SK-N-SH (cell line): ENCODE measurements around the gene FGD6.

Experiments
- CTCF ChIP-seq: fragments of 200-600 bp; sonication (generic); IDR thresholded peaks from 2 replicates; pipeline ENCODE4 v1.6.1; 2017; ENCODE audit warnings: antibody characterized with exemption, mild to moderate bottlenecking, moderate library complexity
- GABPA ChIP-seq: IDR thresholded peaks from 2 replicates; pipeline ENCODE4 v1.4.0; 2012; ENCODE audit warnings: low read depth, mild to moderate bottlenecking
- IRF3 ChIP-seq: fragments of 150-350 bp; IDR thresholded peaks from 2 replicates; pipeline ENCODE4 v1.6.1; 2016; ENCODE audit warnings: mild to moderate bottlenecking, low read depth, low read length
- JUND ChIP-seq: IDR thresholded peaks from 2 replicates; pipeline ENCODE4 v1.4.0; 2012
- POLR2AphosphoS5 ChIP-seq: IDR thresholded peaks from 2 replicates; pipeline ENCODE4 v1.6.1; 2012; ENCODE audit warnings: low read depth, low read length
- REST ChIP-seq: IDR thresholded peaks from 2 replicates; pipeline ENCODE4 v1.6.1; 2012; ENCODE audit warnings: mild to moderate bottlenecking, low read depth, low read length, moderate library complexity
- TEAD4 ChIP-seq: IDR thresholded peaks from 2 replicates; pipeline ENCODE4 v1.4.0; 2012; ENCODE audit warnings: mild to moderate bottlenecking, borderline replicate concordance; ENCODE audit not compliant: insufficient read depth
- ZBTB33 ChIP-seq: IDR thresholded peaks from 2 replicates; pipeline ENCODE4 v1.4.0; 2012; ENCODE audit warnings: low read depth, borderline replicate concordance

- TF ChIP-seq CTCF (no peak), POLR2AphosphoS5 (no peak), TEAD4 (no peak), JUND (no peak), GABPA (no peak), IRF3 (no peak), ZBTB33 (no peak), REST (no peak)
Observed at GRCh38 chr12:95057424-95057823, 159.8 kb downstream of the FGD6 start.
